Fibroblast of the aortic adventitia (primary cell): ENCODE results near the gene ABI3. TPM values are rescaled to one million over a fixed set of nuclear protein-coding genes. Genes with fewer than 3 reads are reported as not detected.
A peak's percentile ranks its signal among the peaks of the same experiment; 100 is the strongest.

Experiments used
- DNase-seq: peaks from one replicate; pipeline ENCODE4 v3.0.0-alpha.2; 2010; ENCODE audit warnings: low read depth
- H3K4me3 ChIP-seq: 2 replicates; pipeline ENCODE4 v1.5.1; 2011; ENCODE audit warnings: low read depth, mild to moderate bottlenecking, control low read depth, low read length, moderate library complexity
- CTCF ChIP-seq: IDR thresholded peaks from 2 replicates; pipeline ENCODE4 v1.5.1; 2011; ENCODE audit warnings: mild to moderate bottlenecking, low read length, control low read depth, inconsistent platforms; ENCODE audit not compliant: insufficient read depth
- total RNA-seq: library from RNA; depleted of rRNA; stranded (reverse); fragments of >200 nt; gene quantifications from 2 replicates; pipeline ENCODE4 v1.2.3, GENCODE V29; 2012; ENCODE audit warnings: low replicate concordance

The ABI3 gene
- total RNA-seq, 1 donor, result 0.18 TPM

GRCh38 chr17:49219987-49220386 is 9.5 kb downstream of the ABI3 start:
- TF ChIP-seq CTCF, result no peak
- no peak overlapping the region for H3K4me3 ChIP-seq
- DNase-seq, result no peak

GRCh38 chr17:49223168-49223516 is 12.6 kb downstream of the ABI3 start:
- TF ChIP-seq CTCF, result no peak
- no peak overlapping the region for H3K4me3 ChIP-seq
- no peak for DNase-seq

- TF ChIP-seq CTCF, result peak; percentile 93
- DNase-seq, result peak; percentile 16
- no peak overlapping the region for H3K4me3 ChIP-seq
Observed at GRCh38 chr17:49223517-49224197, 13.2 kb downstream of the ABI3 start.

- no peak overlapping the region for H3K4me3 ChIP-seq
- no peak for TF ChIP-seq CTCF
- no peak for DNase-seq
Observed at GRCh38 chr17:49224198-49224996, 13.9 kb downstream of the ABI3 start.

- H3K4me3 ChIP-seq, result no peak overlapping the region
- no peak for DNase-seq
- no peak for TF ChIP-seq CTCF
Observed at GRCh38 chr17:49224997-49225337, 14.5 kb downstream of the ABI3 start.

GRCh38 chr17:49225554-49226236 is 15.2 kb downstream of the ABI3 start:
- H3K4me3 ChIP-seq, result no peak overlapping the region
- no peak for TF ChIP-seq CTCF
- no peak for DNase-seq
